Astrocyte of the hippocampus (primary cell): ENCODE results near the gene OR4C15.

Experiments
- DNase-seq: peaks from one replicate; pipeline ENCODE4 v3.0.0; 2011; ENCODE audit warnings: low read depth, low spot score

Gene OR4C15

DNA sequence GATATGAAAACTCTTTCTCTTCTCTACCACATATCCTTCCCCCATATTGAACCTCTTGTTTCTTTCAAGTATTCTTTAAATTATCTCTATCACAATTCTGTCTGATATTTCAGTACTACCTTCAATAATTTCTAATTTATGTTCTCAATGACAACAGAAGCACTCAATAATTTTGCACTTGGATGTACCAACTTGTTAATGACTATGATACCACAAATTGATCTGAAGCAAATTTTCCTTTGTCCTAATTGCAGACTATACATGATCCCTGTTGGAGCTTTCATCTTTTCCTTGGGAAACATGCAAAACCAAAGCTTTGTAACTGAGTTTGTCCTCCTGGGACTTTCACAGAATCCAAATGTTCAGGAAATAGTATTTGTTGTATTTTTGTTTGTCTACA, at the start of gene OR4C15:
OR4C15 (plus strand) TSS at position 301 of the 400 bp plus-strand sequence; CDS start at position 301, 0 bp downstream.
- DNase-seq, result no peak

DNA sequence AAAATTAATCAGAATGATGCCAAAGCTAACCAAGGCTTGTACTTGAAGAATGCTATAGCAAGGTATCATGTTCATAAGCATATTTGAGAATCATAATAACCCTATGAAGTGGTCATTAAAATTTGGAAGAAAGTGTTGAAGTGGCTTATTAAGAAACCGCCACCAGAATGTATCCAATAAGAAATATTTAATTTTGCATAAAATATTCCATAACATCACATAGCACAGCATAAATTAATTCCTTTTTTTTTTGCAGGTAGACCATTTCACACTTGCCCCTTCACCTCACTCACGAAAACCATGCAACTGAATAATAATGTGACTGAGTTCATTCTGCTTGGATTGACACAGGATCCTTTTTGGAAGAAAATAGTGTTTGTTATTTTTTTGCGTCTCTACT, 17.6 kb downstream of the OR4C15 start, which contains the start of gene OR4C16:
OR4C16 (plus strand) TSS at position 301 of the 400 bp plus-strand sequence; CDS start at position 301, 0 bp downstream.
- no peak for DNase-seq

DNA sequence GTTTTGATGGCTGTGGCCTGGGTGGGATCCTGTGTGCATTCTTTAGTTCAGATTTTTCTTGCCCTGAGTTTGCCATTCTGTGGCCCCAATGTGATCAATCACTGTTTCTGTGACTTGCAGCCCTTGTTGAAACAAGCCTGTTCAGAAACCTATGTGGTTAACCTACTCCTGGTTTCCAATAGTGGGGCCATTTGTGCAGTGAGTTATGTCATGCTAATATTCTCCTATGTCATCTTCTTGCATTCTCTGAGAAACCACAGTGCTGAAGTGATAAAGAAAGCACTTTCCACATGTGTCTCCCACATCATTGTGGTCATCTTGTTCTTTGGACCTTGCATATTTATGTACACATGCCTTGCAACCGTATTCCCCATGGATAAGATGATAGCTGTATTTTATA, 18.3 kb downstream of the OR4C15 start:
- DNase-seq, result no peak
